DND-41 (cell line): ENCODE results near the gene POLRMT.

Source experiments
- CTCF ChIP-seq: IDR thresholded peaks from 2 replicates; pipeline ENCODE4 v1.5.1; 2012; ENCODE audit warnings: borderline replicate concordance, low read length, moderate library complexity, mild to moderate bottlenecking; ENCODE audit not compliant: poor library complexity, severe bottlenecking; ENCODE audit errors: extremely low read depth
- EZH2 ChIP-seq: IDR thresholded peaks from 3 replicates; pipeline ENCODE4 v1.6.1; 2012; ENCODE audit warnings: borderline replicate concordance, low read depth, mild to moderate bottlenecking, moderate library complexity, low read length, inconsistent platforms; ENCODE audit not compliant: severe bottlenecking

- TF ChIP-seq EZH2 (no peak), CTCF (no peak)
These were observed 61.1 kb downstream of the POLRMT start, which contains the start of gene BSG for GRCh38 chr19:572140-572742.
